ENCODE data around the gene CEBPA. TPM values are rescaled to one million over a fixed set of nuclear protein-coding genes. Genes with fewer than 3 reads are reported as not detected.

CEBPA gene
- total RNA-seq, 4 donors from 2014 or later: 12.9 to 31.0 (median 17.4) TPM

DNA sequence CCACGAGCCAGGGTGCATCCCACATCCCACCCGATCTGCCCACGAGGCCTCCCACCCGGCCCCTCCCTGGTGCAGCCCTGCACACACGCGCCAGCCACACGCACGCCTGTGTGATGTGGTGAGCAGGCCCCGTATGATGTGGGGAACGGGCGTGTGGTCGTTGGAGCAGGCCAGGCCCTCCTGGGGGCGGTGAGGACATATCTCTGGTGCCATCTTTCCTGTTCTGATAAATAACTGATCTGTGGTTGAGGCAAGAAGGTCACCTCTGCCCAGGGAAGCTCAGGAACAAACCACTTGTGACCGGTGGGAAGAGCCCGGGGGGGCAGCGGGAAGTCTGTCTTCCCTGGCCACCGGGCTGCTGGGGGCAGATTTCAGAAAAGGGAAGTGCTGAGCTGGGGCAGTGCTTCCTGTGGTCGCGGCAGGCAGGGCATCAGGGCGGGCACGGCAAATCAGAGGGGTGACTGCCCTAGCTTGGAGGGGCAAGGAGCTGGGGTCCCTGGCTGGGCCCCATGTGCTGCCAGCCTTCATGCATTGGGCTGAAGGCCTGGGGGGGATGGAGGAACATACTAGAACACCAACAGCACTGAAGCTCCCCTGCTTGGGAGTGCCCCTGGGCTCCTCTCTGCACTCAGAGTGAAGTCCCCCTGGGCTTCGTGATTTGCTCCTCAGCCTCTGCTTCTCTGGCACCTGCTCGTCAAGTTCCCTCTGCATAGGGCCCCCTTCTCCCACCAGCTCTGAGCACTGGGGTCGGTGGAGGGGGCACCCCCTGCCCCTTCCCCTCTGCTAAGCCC, 41.5 kb downstream of the CEBPA start:
- Histone ChIP-seq H3K4me3 (replicated peaks in 1 of 3) (no peak overlapping the region), H3K27ac (no peak overlapping the region)
- intact Hi-C loops (cut with DNase I): no loop called here

DNA sequence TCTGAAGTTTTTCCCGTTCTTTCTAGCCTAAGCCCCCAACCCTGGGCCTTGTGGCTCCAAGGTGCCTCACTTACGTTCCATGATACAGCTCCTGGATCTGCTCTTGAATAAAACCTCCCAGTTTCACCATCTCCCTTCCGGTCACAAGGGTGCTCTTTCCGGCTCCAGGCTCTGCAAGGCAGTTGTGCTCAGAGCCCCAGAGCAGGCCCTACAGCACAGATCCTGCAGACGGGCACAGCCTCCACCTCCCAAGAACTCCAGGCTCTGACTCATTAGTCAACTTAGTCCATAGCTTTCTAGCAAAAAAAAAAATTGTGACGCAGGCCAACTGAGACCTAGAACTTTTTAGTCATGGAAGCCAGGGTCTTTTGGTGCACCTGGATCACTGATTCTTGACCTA, 42.8 kb downstream of the CEBPA start:
- intact Hi-C loops (cut with DNase I): no loop called here
- no peak for TF ChIP-seq POLR2A (IDR thresholded peaks at IDR 0.05)
- TF ChIP-seq, protein P1, sequence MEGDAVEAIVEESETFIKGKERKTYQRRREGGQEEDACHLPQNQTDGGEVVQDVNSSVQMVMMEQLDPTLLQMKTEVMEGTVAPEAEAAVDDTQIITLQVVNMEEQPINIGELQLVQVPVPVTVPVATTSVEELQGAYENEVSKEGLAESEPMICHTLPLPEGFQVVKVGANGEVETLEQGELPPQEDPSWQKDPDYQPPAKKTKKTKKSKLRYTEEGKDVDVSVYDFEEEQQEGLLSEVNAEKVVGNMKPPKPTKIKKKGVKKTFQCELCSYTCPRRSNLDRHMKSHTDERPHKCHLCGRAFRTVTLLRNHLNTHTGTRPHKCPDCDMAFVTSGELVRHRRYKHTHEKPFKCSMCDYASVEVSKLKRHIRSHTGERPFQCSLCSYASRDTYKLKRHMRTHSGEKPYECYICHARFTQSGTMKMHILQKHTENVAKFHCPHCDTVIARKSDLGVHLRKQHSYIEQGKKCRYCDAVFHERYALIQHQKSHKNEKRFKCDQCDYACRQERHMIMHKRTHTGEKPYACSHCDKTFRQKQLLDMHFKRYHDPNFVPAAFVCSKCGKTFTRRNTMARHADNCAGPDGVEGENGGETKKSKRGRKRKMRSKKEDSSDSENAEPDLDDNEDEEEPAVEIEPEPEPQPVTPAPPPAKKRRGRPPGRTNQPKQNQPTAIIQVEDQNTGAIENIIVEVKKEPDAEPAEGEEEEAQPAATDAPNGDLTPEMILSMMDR (IDR thresholded peaks at IDR 0.05): no peak
- Histone ChIP-seq H3K36me3 (no peaks in the 10 kb centered on the region), H3K27ac (no peak overlapping the region), H3K27me3 (no peaks in the 10 kb centered on the region), H3K4me3 (replicated peaks in 1 of 3) (no peak overlapping the region), H3K9me3 (no peaks in the 10 kb centered on the region), H3K4me1 (no peaks in the 10 kb centered on the region)
- WGBS, 2 donors: 81 to 91% methylated on average over 6 of the region's 6 CpGs
- DNase-seq: no peak

More for the DNA sequence above, 41.5 kb downstream of the CEBPA start:
- H3K27me3 ChIP-seq: no peaks in the 10 kb centered on the region
- no peaks in the 10 kb centered on the region for H3K4me1 ChIP-seq
- TF ChIP-seq, protein P1 (IDR thresholded peaks at IDR 0.05): no peak
- no peak for TF ChIP-seq POLR2A (IDR thresholded peaks at IDR 0.05)
- WGBS, 2 donors: 53 to 74% methylated on average over 11 to 12 of the region's 24 CpGs
- no peaks in the 10 kb centered on the region for H3K9me3 ChIP-seq
- no peak for DNase-seq
- no peaks in the 10 kb centered on the region for H3K36me3 ChIP-seq

DNA sequence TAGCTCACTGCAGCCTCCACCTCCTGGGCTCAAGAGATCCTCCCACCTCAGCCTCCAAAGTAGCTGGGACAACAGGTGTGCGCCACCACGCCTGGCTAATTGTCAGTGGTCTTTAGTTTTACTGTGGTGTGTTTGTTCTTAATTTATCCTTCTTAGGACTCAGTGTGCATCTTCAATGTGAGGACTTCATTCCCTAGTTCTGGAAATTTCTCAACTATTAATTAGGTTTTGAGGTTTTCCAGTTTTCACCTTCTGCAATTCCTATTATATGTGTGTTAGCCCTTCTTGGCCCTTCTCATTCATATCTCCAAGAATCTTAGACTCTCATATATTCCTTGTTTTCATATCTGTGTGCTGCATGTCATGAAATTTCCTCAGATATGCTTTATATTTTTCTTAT, 44.5 kb downstream of the CEBPA start:
- Histone ChIP-seq H3K9me3 (no peaks in the 10 kb centered on the region), H3K27ac (no peak overlapping the region), H3K36me3 (no peaks in the 10 kb centered on the region), H3K4me1 (no peaks in the 10 kb centered on the region), H3K27me3 (no peaks in the 10 kb centered on the region), H3K4me3 (replicated peaks in 1 of 3) (no peak overlapping the region)
- TF ChIP-seq POLR2A (IDR thresholded peaks at IDR 0.05): no peak
- TF ChIP-seq, protein P1 (IDR thresholded peaks at IDR 0.05): no peak
- no peak for DNase-seq
- 98 to 100% methylated on average over 2 of the region's 2 CpGs for WGBS, 2 donors
- intact Hi-C loops (cut with DNase I): no loop called here

DNA sequence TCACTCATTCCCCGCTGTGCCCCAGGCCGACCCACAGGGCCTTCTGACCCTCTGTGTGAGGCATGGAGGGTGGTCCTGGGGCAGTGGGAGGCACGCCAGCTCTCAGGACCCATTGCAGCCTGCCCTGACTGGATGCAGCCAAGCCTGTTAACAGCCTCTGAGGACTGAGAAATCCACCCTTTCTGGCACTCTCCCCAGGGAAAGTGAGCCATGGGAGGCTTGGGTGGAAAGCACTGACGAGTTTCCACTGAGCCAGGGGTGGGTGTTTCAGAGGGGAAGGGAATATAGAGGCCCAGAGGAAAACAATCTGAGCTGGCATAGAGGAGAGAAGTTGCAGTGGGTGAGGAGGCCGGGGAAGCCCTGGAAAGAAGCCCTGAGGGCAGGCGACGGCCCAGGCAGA, 46.1 kb downstream of the CEBPA start:
- 69 to 81% methylated on average over 5 to 6 of the region's 7 CpGs for WGBS, 2 donors
- intact Hi-C loops (cut with DNase I): no loop called here
- no peak overlapping the region for H3K4me3 ChIP-seq (replicated peaks in 1 of 3)
- H3K36me3 ChIP-seq: no peaks in the 10 kb centered on the region
- no peaks in the 10 kb centered on the region for H3K27me3 ChIP-seq
- no peak for DNase-seq
- no peak for TF ChIP-seq POLR2A (IDR thresholded peaks at IDR 0.05)
- TF ChIP-seq, protein P1 (IDR thresholded peaks at IDR 0.05): no peak
- no peaks in the 10 kb centered on the region for H3K9me3 ChIP-seq
- no peaks in the 10 kb centered on the region for H3K4me1 ChIP-seq
- no peak overlapping the region for H3K27ac ChIP-seq

DNA sequence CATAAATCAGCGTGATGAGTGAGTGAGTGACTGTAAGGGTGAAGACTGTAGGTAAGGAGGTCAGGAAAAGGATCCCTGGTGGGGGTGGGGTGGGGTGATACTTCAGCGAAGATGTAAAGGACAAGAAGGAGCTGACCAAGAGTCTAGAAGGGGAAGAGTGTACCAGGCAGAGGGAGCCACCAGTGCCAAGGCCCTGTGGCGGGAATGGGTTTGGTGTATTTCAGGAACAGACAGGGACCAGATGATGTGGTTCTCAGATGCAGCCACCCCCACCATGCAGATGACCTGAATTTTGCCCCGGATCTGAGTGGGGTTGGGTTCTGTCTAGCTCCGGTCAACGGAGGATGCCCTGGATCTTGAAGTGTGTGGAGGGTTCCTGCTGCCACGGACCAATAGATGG, 46.6 kb downstream of the CEBPA start:
- WGBS, 2 donors: 87% methylated on average over 6 of the region's 7 CpGs

More for the DNA sequence above, 46.6 kb downstream of the CEBPA start:
- no peak for DNase-seq
- Histone ChIP-seq H3K27ac (no peak overlapping the region), H3K4me3 (replicated peaks in 1 of 3) (no peak overlapping the region), H3K9me3 (no peaks in the 10 kb centered on the region), H3K4me1 (no peaks in the 10 kb centered on the region), H3K36me3 (no peaks in the 10 kb centered on the region), H3K27me3 (no peaks in the 10 kb centered on the region)
- intact Hi-C loops (cut with DNase I): no loop called here
- TF ChIP-seq, protein P1 (IDR thresholded peaks at IDR 0.05): no peak
